PC-9 (cell line): ENCODE data around the gene STEAP3. TPM values are rescaled to one million over a fixed set of nuclear protein-coding genes. Genes with fewer than 3 reads are reported as not detected.

Experiments used
- BruUV-seq: library from RNA; stranded (reverse); fragments of 400-500 nt; replicated peaks from 2 replicates; lab custom pipeline; 2021; lab: Mats Ljungman, UMichigan
- CTCF ChIA-PET: fragments of 300-600 bp; sonication (Branson Sonifier 250); formaldehyde crosslinking; loops from one replicate; lab custom pipeline; 2022; ENCODE audit warnings: antibody characterized with exemption; lab: Charles Lee
- POLR2A ChIA-PET: fragments of 300-600 bp; sonication (Branson Sonifier 250); formaldehyde crosslinking; loops from one replicate; lab custom pipeline; 2022; ENCODE audit warnings: antibody characterized with exemption; ENCODE audit not compliant: unreplicated experiment; lab: Charles Lee
- DNase-seq, 2 experiments: peaks; one replicate each; pipeline versions ENCODE4 v3.0.0 to v3.0.0-alpha.2; 2015 to 2022; ENCODE audit warnings: mixed read lengths in 1 of 2
- H2AFZ ChIP-seq: fragments of 200-600 bp; sonication (generic); 2 replicates; pipeline ENCODE4 v1.8.1; 2017; ENCODE audit warnings: antibody characterized with exemption
- H3F3A ChIP-seq: fragments of 200-600 bp; sonication (generic); 2 replicates; pipeline ENCODE4 v1.8.1; 2017; ENCODE audit warnings: antibody characterized with exemption, mild to moderate bottlenecking, low read depth; ENCODE audit not compliant: insufficient read depth
- H3K27ac ChIP-seq: fragments of 200-600 bp; sonication (generic); 2 replicates; pipeline ENCODE4 v1.6.1; 2016; ENCODE audit warnings: mixed run types
- H3K27me3 ChIP-seq: fragments of 200-600 bp; sonication (generic); 2 replicates; pipeline ENCODE4 v1.6.1; 2016; ENCODE audit warnings: low read depth, mixed run types; ENCODE audit not compliant: insufficient read depth
- H3K36me3 ChIP-seq: fragments of 200-600 bp; sonication (generic); 2 replicates; pipeline ENCODE4 v1.6.1; 2016; ENCODE audit warnings: low read depth, mixed run types
- H3K4me1 ChIP-seq: fragments of 200-600 bp; sonication (generic); replicated peaks from 2 replicates; pipeline ENCODE4 v1.6.1; 2016; ENCODE audit warnings: mixed run types; ENCODE audit not compliant: insufficient read depth
- H3K4me2 ChIP-seq: fragments of 200-600 bp; sonication (generic); 2 replicates; pipeline ENCODE4 v1.6.1; 2017; ENCODE audit warnings: mixed run types
- H3K4me3 ChIP-seq: fragments of 200-600 bp; sonication (generic); 2 replicates; pipeline ENCODE4 v1.6.1; 2016; ENCODE audit warnings: mixed run types
- H3K79me2 ChIP-seq: fragments of 200-600 bp; sonication (generic); 2 replicates; pipeline ENCODE4 v1.6.1; 2017; ENCODE audit warnings: low read depth, mixed run types
- H3K9me2 ChIP-seq: fragments of 200-600 bp; sonication (generic); 2 replicates; pipeline ENCODE4 v1.8.1; 2017; ENCODE audit warnings: mild to moderate bottlenecking; ENCODE audit not compliant: insufficient read depth
- H3K9me3 ChIP-seq: fragments of 200-600 bp; sonication (generic); 2 replicates; pipeline ENCODE4 v1.8.1; 2016; ENCODE audit warnings: low read depth; ENCODE audit not compliant: insufficient read depth
- H4K20me1 ChIP-seq: fragments of 200-600 bp; sonication (generic); 2 replicates; pipeline ENCODE4 v1.8.1; 2017; ENCODE audit not compliant: insufficient read depth
- CTCF ChIP-seq: fragments of 200-600 bp; sonication (generic); conservative IDR thresholded peaks from 2 replicates; pipeline ENCODE4 v1.6.1; 2017; ENCODE audit warnings: mixed run types, antibody characterized with exemption, mild to moderate bottlenecking, moderate library complexity
- EZH2 ChIP-seq: fragments of 200-600 bp; sonication (generic); IDR thresholded peaks from 2 replicates; pipeline ENCODE4 v1.8.0; 2017; ENCODE audit warnings: antibody characterized with exemption, low read depth
- intact Hi-C: fragments of 100-400 bp; cut with micrococcal nuclease; formaldehyde crosslinking; loops from one replicate; pipeline ENCODE4 v1.10.0; 2022; ENCODE audit not compliant: unreplicated experiment
- total RNA-seq: library from RNA; stranded (reverse); gene quantifications from 2 replicates; pipeline ENCODE4 v1.2.3, GENCODE V29; 2021

Gene STEAP3
- total RNA-seq, 1 experiment from 2014 or later, result 23.0 TPM

GRCh38 chr2:119180892-119181291 lies 42.7 kb upstream of the STEAP3 start:
- Histone ChIP-seq H4K20me1 (no peaks in the 10 kb centered on the region), H3K36me3 (no peaks in the 10 kb centered on the region), H3K9me2 (no peaks in the 10 kb centered on the region), H2AFZ (no peak overlapping the region), H3K79me2 (no peaks in the 10 kb centered on the region), H3F3A (no peaks in the 10 kb centered on the region), H3K9me3 (no peaks in the 10 kb centered on the region), H3K4me2 (no peak overlapping the region), H3K27ac (no peak overlapping the region), H3K27me3 (no peaks in the 10 kb centered on the region), H3K4me3 (no peak overlapping the region), H3K4me1 (peaks cover 21% of the 10 kb centered on the region)
- intact Hi-C loops, result no loop called here
- CTCF ChIA-PET, result no interaction called here
- BruUV-seq, result no TSS peak
- no peak for DNase-seq
- TF ChIP-seq CTCF (no peak), EZH2 (no peak)
- POLR2A ChIA-PET, result no interaction called here

- ChIA-PET POLR2A (no interaction called here), CTCF (no interaction called here)
- BruUV-seq, result no TSS peak
- Histone ChIP-seq H3K4me1 (peaks cover 21% of the 10 kb centered on the region), H2AFZ (no peak overlapping the region), H3K9me3 (no peaks in the 10 kb centered on the region), H3K27me3 (no peaks in the 10 kb centered on the region), H3K27ac (no peak overlapping the region), H3K9me2 (no peaks in the 10 kb centered on the region), H3K4me3 (no peak overlapping the region), H4K20me1 (no peaks in the 10 kb centered on the region), H3F3A (no peaks in the 10 kb centered on the region), H3K36me3 (no peaks in the 10 kb centered on the region), H3K4me2 (no peak overlapping the region), H3K79me2 (no peaks in the 10 kb centered on the region)
- no peak for DNase-seq
- no peak for TF ChIP-seq CTCF
- TF ChIP-seq EZH2, result no peak
- intact Hi-C loops, result no loop called here
These were observed 42.2 kb upstream of the STEAP3 start for GRCh38 chr2:119181391-119181790.

- no peak overlapping the region for H3K4me3 ChIP-seq
- TF ChIP-seq EZH2 (no peak), CTCF (no peak)
- H3K36me3 ChIP-seq, result no peaks in the 10 kb centered on the region
- CTCF ChIA-PET, result no interaction called here
- H2AFZ ChIP-seq, result no peak overlapping the region
- POLR2A ChIA-PET, result no interaction called here
- no peak overlapping the region for H3K27ac ChIP-seq
- intact Hi-C loops, result no loop called here
- no peaks in the 10 kb centered on the region for H4K20me1 ChIP-seq
- peaks cover 21% of the 10 kb centered on the region for H3K4me1 ChIP-seq
- BruUV-seq, result no TSS peak
- DNase-seq, result no peak
- H3K27me3 ChIP-seq, result no peaks in the 10 kb centered on the region
- H3K4me2 ChIP-seq, result no peak overlapping the region
- no peaks in the 10 kb centered on the region for H3F3A ChIP-seq
- H3K9me2 ChIP-seq, result no peaks in the 10 kb centered on the region
- H3K9me3 ChIP-seq, result no peaks in the 10 kb centered on the region
- no peaks in the 10 kb centered on the region for H3K79me2 ChIP-seq
These were observed 41.7 kb upstream of the STEAP3 start for GRCh38 chr2:119181791-119182445.
